HG02678 (cell line): ENCODE data around the gene SNX20.

Experiments used
- ATAC-seq: cut with Tn5 transposase; IDR thresholded peaks from one replicate; pipeline ENCODE4 v1.9.1; 2021; ENCODE audit warnings: mild to moderate bottlenecking, moderate library complexity; ENCODE audit not compliant: unreplicated experiment

The SNX20 gene

DNA sequence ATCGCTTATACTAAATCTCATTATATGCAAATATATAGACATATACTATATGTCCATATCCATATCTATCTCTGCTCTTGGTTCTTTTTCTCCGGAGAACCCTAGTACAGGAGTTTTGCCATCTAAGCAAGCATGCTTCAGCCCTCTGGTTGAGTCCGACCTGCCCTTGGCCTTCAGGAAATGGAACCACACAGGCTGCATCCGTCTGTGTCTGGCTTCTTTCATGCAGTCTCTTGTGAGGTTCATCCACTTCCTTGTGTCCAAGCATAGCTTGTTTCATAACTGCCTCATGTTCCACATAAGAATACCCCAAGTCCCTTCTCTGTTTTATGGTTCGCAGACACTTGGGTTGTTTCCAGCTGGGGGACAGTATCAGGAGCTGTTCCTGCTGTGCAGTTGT, 16.8 kb downstream of the SNX20 start:
- no peak for ATAC-seq

DNA sequence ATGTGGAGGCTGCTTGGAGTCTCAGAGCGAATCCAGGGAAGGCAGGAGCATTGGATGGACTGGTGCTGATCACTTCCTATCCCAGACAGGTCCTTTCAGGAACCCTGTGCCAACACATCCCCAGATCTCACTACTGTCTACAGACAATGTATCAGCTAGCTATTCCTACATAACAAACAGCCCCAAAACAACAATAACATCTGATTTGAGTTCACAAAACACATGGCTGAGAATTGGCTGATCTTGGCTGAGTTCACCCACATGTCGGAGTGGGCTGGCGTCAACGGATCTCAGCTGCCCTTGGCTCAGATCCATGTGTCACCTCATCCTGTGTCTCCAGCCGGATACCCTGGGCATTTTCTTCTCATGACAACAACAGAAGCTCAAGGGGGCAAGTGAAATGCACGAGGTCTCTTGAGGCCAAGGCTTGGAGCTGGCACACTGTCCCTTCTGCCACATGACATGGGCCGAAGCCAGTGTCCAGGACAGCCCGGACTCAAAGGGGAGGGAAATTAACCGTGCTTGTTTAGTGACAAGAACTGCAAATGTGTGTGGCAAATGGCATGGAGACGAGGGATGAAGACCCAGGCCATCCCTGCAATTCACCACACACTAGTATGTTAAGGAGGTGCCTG, 18.7 kb downstream of the SNX20 start:
- ATAC-seq: no peak

DNA sequence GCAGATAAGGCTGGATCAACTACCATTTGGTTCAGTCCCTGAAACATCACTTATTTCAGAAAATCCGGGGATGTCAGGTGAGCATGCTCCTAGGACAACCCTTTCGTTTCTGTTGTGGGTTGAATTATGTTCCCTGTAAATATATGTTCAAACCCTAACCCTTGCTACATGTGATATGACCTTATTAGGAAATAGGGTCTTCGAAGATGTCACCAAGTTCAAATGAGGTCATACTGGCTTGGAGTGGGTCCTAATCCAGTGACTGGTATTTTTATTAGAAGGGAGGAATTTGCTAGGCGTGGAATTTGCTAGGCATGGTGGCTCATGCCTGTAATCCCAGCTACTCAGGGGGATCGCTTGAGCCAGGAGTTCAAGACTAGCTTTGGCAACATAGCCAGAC, 21.3 kb downstream of the SNX20 start:
- no peak for ATAC-seq

DNA sequence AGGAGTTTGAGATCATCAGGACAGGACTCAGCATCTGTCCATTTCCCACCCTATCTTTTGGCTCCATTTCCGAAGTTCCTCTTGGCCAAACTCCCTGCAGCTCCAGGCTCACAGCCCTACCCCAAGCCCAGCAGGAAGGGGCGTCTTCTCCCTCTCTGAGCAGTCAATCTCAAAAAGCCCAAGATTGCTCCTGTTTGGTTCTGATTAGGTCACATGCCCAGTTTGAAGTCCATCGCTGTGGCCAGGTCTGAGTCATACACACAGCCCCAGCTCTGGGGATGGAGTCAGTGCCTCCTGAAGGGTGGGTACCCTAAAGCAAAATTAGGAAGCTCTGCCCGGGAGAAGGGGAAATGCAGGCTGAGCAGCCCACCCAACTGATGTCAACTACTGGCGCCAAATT, 23.9 kb downstream of the SNX20 start:
- no peak for ATAC-seq

DNA sequence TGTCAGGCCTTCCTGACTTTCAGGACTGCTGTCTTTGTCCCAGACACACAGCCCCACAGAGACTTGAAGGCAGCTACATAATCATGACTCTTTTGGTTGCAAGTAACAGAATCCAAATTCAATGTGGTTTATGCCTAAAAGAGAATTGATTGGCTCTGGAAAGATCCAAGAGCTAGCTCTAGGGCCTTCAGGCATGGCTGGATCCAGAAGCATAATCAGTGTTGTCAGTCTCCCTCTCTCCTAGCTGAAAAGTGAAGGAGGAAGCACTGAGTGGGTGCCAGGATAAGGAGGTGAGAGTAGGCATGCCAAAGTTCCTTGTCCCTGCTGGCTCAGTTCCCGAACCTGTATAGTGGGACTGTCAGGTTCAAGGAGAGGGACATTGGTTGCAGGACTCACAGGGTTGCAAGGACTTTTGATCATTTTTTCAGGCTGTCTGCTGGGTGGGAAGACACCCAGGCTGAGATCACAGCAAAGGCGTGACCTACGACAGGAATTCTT, 25.5 kb downstream of the SNX20 start:
- ATAC-seq: no peak

DNA sequence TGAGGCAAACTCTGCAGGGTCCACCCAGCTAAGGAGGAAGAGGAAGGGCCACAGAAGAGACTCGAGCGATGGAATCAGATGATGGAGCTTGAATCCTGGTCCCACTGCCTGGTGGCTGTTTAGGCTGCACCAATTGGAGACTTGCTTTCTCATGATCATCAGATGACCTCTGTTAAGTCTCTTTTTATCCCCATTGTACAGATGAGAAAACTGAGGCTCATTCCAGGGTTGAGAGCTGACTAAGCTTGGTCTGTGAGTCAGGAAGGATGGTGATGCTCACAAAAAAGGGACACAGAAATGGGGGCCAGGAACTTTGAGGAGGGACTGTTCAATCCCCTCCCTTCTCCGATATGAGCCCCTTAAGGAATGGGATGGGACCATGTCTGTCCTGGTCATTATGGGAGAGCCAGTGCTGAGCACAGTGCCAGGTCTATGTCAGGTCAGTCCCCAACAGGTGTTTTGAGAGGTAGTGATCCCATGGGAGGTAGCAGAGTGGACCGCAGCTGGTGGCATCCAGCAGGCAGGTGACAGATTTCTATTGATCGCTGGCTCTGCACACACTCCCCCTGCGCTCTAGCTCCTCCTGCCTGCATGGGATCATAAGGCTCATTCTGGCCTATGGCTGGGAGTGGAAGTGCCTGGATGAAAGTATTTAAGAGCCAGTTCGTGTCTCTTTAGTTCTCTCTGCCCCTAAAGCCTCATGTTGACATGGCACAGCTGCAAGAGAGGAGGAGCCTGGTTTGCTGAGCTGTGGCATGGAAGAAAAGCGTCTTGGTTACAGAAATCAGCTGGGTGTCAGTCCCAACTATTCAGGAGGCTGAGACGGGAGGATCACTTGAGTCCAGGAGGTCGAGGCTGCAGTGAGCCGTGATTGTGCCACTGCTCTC, 27.2 kb downstream of the SNX20 start:
- ATAC-seq: no peak

DNA sequence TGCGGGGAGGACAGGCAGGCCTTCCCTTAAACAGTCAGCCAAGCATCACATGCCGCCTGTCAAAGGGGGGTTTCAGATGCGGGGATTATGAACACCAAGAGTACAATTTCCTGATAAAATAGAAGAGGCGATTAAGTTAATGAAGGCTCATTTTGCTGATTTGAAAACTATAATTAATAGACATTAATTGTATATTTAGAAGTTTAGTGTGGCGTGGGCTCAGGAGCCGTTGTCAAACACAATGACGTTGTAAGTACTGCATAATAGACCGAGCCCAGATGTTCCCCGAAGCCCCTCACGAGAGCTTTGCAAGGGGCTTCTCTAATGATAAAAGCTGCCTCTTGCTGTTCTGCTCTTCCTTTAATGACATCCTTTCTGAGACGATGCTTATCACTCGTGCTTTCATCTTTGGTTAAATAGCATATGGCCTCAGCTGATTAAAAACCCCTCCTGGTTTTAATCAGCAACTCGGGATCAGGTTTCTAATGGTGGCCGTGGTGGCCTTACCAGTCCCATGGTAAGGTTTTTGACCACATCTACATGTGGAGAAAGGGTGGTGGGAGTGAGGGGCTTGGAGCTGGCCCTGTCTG, 28.2 kb downstream of the SNX20 start:
- no peak for ATAC-seq

DNA sequence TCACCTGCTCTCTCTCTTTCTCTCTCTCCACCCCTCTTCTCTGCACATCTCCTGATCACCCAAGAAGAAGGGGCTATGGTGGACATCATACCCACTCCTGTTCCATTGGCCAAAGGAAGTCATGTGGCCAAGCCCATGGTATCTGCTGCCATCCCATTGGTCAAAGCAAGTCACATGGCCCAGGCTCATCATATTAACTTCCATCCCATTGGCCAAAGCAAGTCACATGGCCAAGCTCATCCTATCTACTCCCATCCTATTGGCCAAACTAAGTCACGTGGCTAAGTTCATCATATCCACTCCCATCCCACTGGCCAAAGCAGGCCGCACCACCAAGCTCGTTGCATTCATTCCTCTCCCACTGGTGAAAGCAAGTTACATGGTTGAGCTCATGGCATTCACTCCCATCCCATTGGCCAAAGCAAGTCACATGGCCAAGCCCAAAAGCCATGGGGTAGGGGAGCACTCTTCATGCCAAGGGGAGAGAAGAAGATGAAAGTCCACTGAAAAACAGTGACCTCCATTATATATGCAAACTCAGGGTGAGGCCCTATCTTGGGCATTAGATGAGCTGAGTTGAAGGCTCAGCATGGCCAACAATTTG, 29.2 kb downstream of the SNX20 start:
- ATAC-seq: no peak

DNA sequence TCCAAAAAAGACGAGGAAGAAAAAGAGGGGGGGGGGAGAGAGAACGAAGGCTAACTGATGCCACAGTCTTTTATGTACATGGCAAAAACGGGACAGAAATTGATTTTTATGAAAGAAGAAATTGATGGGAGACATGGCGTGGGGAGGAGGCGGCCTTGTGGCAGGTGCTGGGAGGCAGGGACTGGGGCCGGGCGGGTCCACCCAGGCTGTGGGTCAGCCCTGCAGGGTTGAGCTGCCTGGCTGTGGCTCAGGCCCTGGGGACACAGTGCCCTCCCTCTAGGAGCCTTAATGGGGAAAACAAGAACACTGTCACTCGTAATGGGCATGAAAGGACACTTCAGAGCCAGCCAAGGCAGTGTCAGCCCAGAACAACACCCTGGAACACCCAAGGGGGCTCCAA, 34.8 kb downstream of the SNX20 start:
- ATAC-seq: no peak

DNA sequence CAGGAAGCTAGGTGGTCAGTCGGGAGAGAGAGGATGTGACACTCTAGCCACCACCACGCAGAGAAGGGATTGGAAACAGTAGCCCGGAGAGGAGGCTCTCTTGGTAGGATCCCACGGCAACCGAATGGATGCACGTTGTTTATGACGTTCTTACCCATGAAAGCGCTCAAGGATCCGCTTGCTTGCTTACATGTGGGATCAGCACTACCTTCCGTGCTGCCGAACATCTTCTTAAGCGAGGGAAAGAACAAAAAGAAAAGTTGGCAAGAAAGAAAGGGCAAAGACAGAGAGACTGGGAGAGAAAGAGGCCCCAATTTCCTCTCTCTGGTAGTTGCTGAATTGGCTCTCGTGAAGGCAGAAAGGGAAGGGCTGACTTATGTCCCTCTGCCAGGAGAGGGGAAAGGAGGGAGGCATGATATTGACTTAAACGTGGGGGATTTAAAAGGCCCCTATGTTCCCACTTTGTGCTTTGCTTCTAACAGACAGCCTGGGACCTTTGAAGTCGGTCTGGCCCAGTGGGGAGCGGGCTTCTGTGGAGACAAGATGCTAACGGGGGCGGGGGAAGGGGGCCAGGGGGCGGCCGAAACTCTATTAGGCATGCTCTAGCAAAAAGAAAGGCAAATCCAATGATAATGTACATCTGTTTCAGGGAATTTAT, 35.4 kb downstream of the SNX20 start:
- ATAC-seq: no peak

DNA sequence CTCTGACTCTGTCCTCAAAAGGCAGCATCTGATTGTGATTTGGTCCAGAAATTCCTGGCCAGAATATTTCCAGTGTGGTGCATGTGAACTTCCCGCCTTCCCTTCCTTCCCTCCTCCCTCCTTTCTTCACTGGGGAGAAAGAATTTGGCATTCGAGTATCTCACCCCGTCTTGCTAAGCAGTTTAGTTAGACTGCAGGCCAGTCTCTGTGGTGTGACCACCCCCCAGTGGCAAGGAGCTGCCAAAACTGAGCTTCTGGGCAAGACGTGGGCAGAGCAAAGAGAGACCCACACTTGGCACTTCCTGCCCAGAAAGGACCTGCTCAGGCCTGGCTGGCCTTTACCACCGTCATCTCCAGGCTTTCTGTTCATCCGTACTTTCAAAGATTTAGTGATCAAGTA, 36.4 kb downstream of the SNX20 start:
- no peak for ATAC-seq

DNA sequence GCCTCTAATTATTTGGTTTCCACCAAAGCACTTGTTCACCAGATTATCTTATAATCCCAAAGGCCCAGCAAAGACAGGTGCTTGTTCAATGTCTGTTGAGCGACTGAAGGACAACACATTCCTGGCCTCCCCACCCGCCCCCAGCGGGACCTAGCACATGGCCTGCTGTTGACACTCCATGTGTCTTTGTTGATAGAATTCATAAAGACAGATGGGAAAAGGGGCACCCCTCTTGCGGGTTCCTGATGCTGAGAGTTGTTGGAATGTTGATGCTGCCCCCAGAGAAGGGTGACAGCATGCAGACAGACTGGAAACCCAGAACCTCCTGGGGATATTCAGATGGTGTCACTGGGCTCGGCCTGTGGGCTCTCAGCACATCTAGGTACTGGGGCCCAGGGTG, 36.9 kb downstream of the SNX20 start:
- no peak for ATAC-seq

DNA sequence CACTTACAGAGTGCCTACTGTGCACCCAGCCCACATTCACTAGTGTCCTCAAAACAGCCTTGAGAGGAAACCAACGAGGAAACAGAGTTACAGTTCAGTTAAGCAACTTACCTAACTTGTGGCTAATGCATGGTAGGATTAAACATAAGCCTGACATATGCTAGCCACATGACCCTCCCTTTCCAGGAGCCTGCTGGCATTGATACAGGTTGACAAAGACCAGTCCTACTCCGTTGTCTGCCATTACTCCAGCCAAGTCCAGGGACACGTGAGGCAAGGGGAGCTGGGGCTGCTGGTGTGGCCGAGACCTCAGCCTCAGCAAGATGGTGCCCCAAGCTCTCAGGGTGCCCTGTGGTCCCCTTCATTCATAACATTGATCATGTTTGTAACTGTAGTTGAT, 37.9 kb downstream of the SNX20 start:
- ATAC-seq: no peak

DNA sequence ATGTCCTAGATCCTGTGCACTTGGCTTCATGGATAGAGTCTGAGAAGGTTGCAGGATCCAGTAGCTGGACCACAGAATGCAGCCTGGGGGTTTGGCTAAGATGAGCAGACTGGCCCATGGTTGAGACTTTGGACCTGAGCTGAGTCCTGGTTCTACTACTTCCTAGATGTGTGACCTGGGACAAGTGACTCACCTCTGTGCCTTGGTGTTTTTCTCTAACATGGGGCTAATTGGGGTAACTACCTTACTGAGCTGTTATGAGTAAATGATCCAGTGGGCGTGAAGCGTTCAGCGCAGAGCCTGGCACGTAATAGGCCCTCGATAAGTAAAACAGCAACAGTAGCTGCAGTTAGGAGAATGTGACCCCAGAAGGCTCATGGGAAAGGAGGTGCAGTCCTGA, 38.8 kb downstream of the SNX20 start:
- no peak for ATAC-seq

DNA sequence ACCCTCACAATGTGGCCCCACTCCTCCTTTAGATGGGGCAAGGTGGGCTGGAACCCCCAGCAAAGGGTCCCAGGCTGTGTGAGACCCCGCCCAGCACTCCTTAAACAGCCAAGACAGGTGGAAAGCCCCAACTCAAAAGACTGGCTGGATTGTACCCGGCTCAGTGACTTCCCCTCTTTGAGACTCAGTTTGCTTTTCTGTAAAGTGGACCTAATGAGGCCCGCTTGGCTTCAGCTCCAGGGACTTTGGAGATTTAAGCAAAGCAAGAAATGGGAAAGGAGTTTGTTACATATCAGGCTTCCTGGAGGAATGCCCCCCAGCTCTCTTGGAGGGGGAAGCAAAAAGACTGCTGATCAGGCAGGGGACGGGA, 39.3 kb downstream of the SNX20 start:
- ATAC-seq: no peak

DNA sequence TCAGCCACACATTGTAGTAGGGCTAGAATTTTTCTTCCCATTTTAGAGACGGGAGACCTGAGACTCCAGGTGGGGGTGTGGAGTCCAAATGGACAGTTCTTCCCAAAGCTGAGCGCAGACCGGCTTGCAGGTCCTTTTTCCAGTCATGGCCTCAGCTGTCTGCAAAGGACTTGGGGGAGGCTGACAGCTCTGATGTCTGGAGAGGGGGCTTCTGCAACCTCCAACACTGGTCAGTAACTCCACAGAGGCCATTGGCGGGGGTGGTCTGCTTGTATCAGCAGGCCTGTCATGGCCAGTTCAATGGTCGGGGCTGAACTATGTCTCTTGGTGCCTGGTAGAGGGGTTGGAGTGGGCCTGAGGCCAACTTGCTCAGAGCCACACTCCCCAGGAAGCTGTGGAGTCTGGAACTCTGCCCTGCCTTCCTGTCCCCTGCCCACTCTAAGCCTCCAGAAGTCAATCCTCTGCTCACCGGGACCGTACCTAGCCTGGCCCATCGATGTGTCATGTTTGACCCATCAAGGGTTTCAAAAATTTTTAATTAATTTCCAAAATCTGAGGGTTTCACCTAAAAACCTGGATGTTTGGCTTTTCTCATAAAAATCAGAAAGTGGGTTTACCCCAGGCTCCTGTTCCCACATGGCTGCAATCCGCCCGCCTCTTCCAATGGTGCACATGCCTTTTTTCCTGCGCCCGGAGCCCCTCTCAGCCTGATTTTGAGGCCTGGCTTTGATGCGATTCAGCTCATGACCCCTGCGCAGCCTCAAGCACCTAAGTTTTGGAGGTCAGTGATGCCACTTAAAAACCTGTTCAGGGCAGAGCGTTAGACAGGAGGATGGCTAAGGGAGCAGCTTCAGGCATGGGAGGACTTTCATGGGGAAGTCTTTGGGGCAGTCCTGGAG, 39.9 kb downstream of the SNX20 start:
- ATAC-seq: no peak

DNA sequence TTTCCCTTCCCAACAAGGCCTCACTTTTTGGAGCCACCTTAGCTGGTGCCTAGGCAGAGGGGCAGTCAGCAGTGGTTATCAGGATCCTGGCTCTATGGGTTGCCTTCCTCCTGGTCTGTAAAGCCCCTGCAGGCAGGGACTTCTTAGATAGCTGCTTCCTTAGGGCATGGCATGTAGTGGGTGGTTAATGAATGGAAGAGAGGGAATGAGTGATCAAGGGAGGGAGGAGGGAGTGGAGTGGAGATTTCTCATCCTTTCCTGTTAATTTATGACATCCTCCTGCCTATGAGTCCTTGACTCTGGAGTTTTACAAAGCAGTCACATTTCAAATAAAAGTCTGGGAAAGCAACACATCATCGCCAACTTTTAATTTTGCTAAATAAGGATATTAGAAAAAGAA, 40.7 kb downstream of the SNX20 start:
- ATAC-seq: no peak

DNA sequence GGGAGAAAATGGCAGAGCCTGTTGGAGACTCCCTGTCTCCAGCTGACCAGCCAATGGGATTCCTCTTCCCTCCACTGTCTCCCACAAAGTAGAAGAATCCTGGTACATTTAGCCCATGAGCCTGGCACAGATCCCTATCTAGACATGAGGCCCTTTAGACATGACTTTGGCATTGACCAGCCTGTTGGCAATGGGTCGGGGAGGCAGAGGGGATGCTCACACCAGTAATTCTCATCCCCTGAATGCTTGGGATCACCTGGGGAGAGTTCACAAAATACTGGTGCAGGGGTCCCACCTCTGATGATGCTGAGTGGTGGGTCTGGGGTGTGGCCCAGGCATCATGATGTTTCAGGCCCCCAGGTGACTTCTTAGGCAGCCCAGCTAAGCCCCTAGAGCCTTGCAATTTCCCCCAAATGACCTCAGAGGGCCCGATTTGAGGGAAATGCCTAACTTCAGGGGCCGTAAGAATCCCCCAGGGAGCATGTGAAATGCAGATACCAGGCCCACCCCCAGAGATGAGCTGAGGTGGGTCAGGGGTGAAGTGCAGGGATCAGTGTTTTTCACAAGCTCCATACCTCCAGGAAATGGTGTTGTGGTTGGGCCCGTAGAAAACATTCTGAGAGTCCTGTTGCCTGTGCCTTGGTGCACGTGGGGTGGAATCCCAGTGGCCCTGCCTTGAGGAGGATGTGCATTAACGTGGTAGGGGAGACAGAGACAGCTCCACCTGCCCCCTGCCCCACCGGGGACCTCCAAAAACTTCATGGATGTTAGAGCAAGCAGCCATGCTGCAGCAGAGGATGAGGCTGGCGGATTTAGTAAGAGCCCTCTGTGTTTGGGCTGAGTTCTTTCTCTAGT, 42.1 kb downstream of the SNX20 start:
- no peak for ATAC-seq
